Testis (tissue), 3 donors: ENCODE results near the gene NLRC5. TPM values are rescaled to one million over a fixed set of nuclear protein-coding genes. Genes with fewer than 3 reads are reported as not detected.

ENCODE experiments used
- DNase-seq: peaks from one replicate; pipeline ENCODE4 v3.0.0-alpha.2; 2019
- H3K27ac ChIP-seq, 2 donors: fragments of 200-600 bp; sonication (generic); one replicate each; pipeline ENCODE4 v1.5.1; 2019
- H3K27me3 ChIP-seq: fragments of 200-600 bp; sonication (generic); one replicate; pipeline ENCODE4 v1.5.1; 2019
- H3K36me3 ChIP-seq: fragments of 200-600 bp; sonication (generic); one replicate; pipeline ENCODE4 v1.5.1; 2017; ENCODE audit warnings: low read depth; ENCODE audit errors: missing control alignments
- H3K4me1 ChIP-seq: fragments of 200-600 bp; sonication (generic); one replicate; pipeline ENCODE4 v1.5.1; 2019
- H3K4me3 ChIP-seq, 2 donors: fragments of 200-600 bp; sonication (generic); one replicate each; pipeline ENCODE4 v1.5.1; 2017 to 2019
- H3K9me3 ChIP-seq: fragments of 200-600 bp; sonication (generic); one replicate; pipeline ENCODE4 v1.5.1; 2017
- CTCF ChIP-seq, 3 experiments: fragments of 450-650 bp in 2 of 3; fragments of 200-600 bp in 1 of 3; sonication (generic) in 1 of 3; IDR thresholded peaks; one replicate each; pipeline ENCODE4 v1.5.1; 2016 to 2019; ENCODE audit warnings: antibody characterized with exemption in 3 of 3, mild to moderate bottlenecking in 2 of 3, moderate library complexity in 1 of 3
- POLR2A ChIP-seq: fragments of 450-650 bp; IDR thresholded peaks from one replicate; pipeline ENCODE4 v1.6.1; 2017; ENCODE audit warnings: antibody characterized with exemption, mild to moderate bottlenecking, moderate library complexity
- WGBS, 2 donors: methylation state at CpG; one replicate each; pipeline ENCODE4 v1.1.5; 2018; 5-methylcytosine and 5-hydroxymethylcytosine counted together
- intact Hi-C: fragments of 100-400 bp; cut with DNase I; formaldehyde crosslinking; loops from one replicate; pipeline ENCODE4 v1.15.1; 2023; ENCODE audit warnings: low total_unique reads
- polyA plus RNA-seq: library from polyadenylated mRNA; stranded (reverse); fragments of 350-450 nt; fragmentation: Illumina TruSeq; extraction: RNeasy Lipid Tissue Mini Kit (QIAGEN cat#74804); gene quantifications from one replicate; pipeline ENCODE4 v1.2.3, GENCODE V29; 2014; ENCODE audit warnings: low read depth, low replicate concordance; ENCODE audit not compliant: insufficient read depth
- total RNA-seq, 2 donors: library from RNA; depleted of rRNA; stranded (reverse); fragments of >200 nt; gene quantifications; one replicate each; pipeline ENCODE4 v1.2.3, GENCODE V29; 2016

Gene NLRC5
- total and polyA plus RNA-seq, 3 donors from 2014 or later: 10.3 to 14.9 (median 12.0) TPM

- intact Hi-C loops: no loop called here
- H3K27me3 ChIP-seq: no peaks in the 10 kb centered on the region
- H3K27ac ChIP-seq: no peak overlapping the region
- H3K9me3 ChIP-seq: no peaks in the 10 kb centered on the region
- TF ChIP-seq POLR2A: no peak
- no peak for TF ChIP-seq CTCF (IDR thresholded peaks at IDR 0.05)
- DNase-seq: no peak
- no peak overlapping the region for H3K4me3 ChIP-seq
- no peaks in the 10 kb centered on the region for H3K4me1 ChIP-seq
- H3K36me3 ChIP-seq: no peaks in the 10 kb centered on the region
- WGBS, 2 donors: 80 to 83% methylated on average over 5 of the region's 5 CpGs
Measured at GRCh38 chr16:57127037-57127763, 137.8 kb downstream of the NLRC5 start.

GRCh38 chr16:57127836-57128235 lies 138.5 kb downstream of the NLRC5 start:
- WGBS, 2 donors: 83 to 90% methylated on average over 7 of the region's 7 CpGs
- TF ChIP-seq CTCF (IDR thresholded peaks at IDR 0.05) (no peak), POLR2A (no peak)
- intact Hi-C loops: no loop called here
- Histone ChIP-seq H3K9me3 (no peaks in the 10 kb centered on the region), H3K36me3 (no peaks in the 10 kb centered on the region), H3K27ac (no peak overlapping the region), H3K4me3 (no peak overlapping the region), H3K4me1 (no peaks in the 10 kb centered on the region), H3K27me3 (no peaks in the 10 kb centered on the region)
- no peak for DNase-seq

- WGBS, 2 donors: 90 to 92% methylated on average over 11 of the region's 11 CpGs
- intact Hi-C loops: no loop called here
- Histone ChIP-seq H3K4me1 (no peaks in the 10 kb centered on the region), H3K27ac (no peak overlapping the region), H3K4me3 (no peak overlapping the region), H3K9me3 (no peaks in the 10 kb centered on the region), H3K36me3 (no peaks in the 10 kb centered on the region), H3K27me3 (no peaks in the 10 kb centered on the region)
- TF ChIP-seq POLR2A: no peak
- TF ChIP-seq CTCF (IDR thresholded peaks at IDR 0.05): no peak
- DNase-seq: no peak
Measured at GRCh38 chr16:57128771-57129389, 139.5 kb downstream of the NLRC5 start.

GRCh38 chr16:57130950-57131321 lies 141.6 kb downstream of the NLRC5 start:
- WGBS, 2 donors: 91% methylated on average over 5 to 6 of the region's 6 CpGs
- H3K4me1 ChIP-seq: no peaks in the 10 kb centered on the region
- no peaks in the 10 kb centered on the region for H3K27me3 ChIP-seq
- no peak for TF ChIP-seq POLR2A
- TF ChIP-seq CTCF (IDR thresholded peaks at IDR 0.05): no peak
- no peak for DNase-seq
- no peaks in the 10 kb centered on the region for H3K36me3 ChIP-seq
- H3K27ac ChIP-seq: no peak overlapping the region
- intact Hi-C loops: no loop called here
- H3K9me3 ChIP-seq: no peaks in the 10 kb centered on the region
- H3K4me3 ChIP-seq: no peak overlapping the region
